Right lobe of liver (tissue), 6 donors: ENCODE data around the gene KCNK4. TPM values are rescaled to one million over a fixed set of nuclear protein-coding genes. Genes with fewer than 3 reads are reported as not detected.
A peak's percentile ranks its signal among the peaks of the same experiment; 100 is the strongest.

Experiments used
- ATAC-seq, 4 donors: fragments of 200-7000 bp; cut with Tn5 transposase; one replicate each; pipeline ENCODE4 v1.9.1; 2020; ENCODE audit warnings: mild to moderate bottlenecking in 4 of 4, moderate library complexity in 4 of 4
- DNase-seq, 3 donors: peaks; one replicate each; pipeline ENCODE4 v3.0.0-alpha.2; 2020
- H3K27ac ChIP-seq, 3 donors: fragments of 200-600 bp; one replicate each; pipeline ENCODE4 v1.8.0; 2022
- H3K27me3 ChIP-seq, 2 donors: fragments of 200-600 bp; one replicate each; pipeline ENCODE4 v1.8.0; 2022
- H3K36me3 ChIP-seq, 4 donors: fragments of 200-600 bp; sonication (generic) in 1 of 4; one replicate each; pipeline versions ENCODE4 v1.5.1 to v1.8.0; 2017 to 2022; ENCODE audit warnings: control low read depth in 1 of 4
- H3K4me1 ChIP-seq, 4 donors: fragments of 200-600 bp; sonication (generic) in 1 of 4; one replicate each; pipeline versions ENCODE4 v1.5.1 to v1.8.0; 2017 to 2022; ENCODE audit warnings: control low read depth in 1 of 4
- H3K4me3 ChIP-seq, 3 donors: fragments of 200-600 bp; one replicate each; pipeline ENCODE4 v1.8.0; 2022
- H3K9me3 ChIP-seq, 4 donors: fragments of 200-600 bp; sonication (generic) in 1 of 4; one replicate each; pipeline versions ENCODE4 v1.5.1 to v1.8.0; 2017 to 2022; ENCODE audit warnings: control low read depth in 1 of 4
- POLR2A ChIP-seq: fragments of 450-650 bp; IDR thresholded peaks from one replicate; pipeline ENCODE4 v1.6.1; 2017; ENCODE audit warnings: antibody characterized with exemption, mild to moderate bottlenecking
- WGBS: methylation state at CpG from one replicate; pipeline ENCODE4 v1.1.6; 2018; ENCODE audit warnings: low coverage, low lambda C conversion rate; ENCODE audit not compliant: insufficient coverage; ENCODE audit errors: missing lambda C conversion rate; 5-methylcytosine and 5-hydroxymethylcytosine counted together
- intact Hi-C, 2 donors: fragments of 100-400 bp; cut with DNase I; formaldehyde crosslinking; loops; one replicate each; pipeline versions ENCODE4 v1.11.2 to v1.14.1; 2022
- total RNA-seq, 6 experiments: library from RNA; depleted of rRNA in 2 of 6; stranded (reverse); fragments of >200 nt in 2 of 6; fragmentation: NEBNext Ultra II Directional in 3 of 6; extraction: Animal tissue kit (Norgen Biotek cat#: 25700) in 3 of 6; gene quantifications; one replicate each; pipeline versions ENCODE4 v1.1.0 to v1.2.4, GENCODE V29; 2016 to 2023
- TF ChIP-seq, protein P1 (sequence below), 4 donors: fragments of 200-600 bp in 3 of 4; fragments of 450-650 bp in 1 of 4; IDR thresholded peaks; one replicate each; pipeline versions ENCODE4 v1.5.1 to v1.8.0; 2016 to 2022; ENCODE audit warnings: antibody characterized with exemption in 4 of 4, mild to moderate bottlenecking in 2 of 4
- donor health status: DM: no; HTN: yes; CAD: no.
- donor health status: DM: no; HTN: no; CAD: no.
- donor health status: DM: no; HTN: no; CAD: no.
- donor health status: DM: no; HTN: yes; CAD: no.
- donor health status: DM: no; HTN: yes; CAD: no.

KCNK4 gene
- total RNA-seq, 6 experiments from 2014 or later, result not detected

- ATAC-seq, result no peak
- intact Hi-C loops, result no loop called here
- Histone ChIP-seq H3K4me1 (peaks cover 0 to 15% (median 7%) of the 10 kb centered on the region in 4 donors), H3K27ac (peak overlapping the region in 2 of 3 donors; percentile 97 to 99), H3K9me3 (no peaks in the 10 kb centered on the region), H3K27me3 (no peaks in the 10 kb centered on the region), H3K36me3 (peaks cover 0 to 16% (median 8%) of the 10 kb centered on the region in 4 donors), H3K4me3 (peak overlapping the region; percentile 86 to 94 (median 93))
- TF ChIP-seq, protein P1, sequence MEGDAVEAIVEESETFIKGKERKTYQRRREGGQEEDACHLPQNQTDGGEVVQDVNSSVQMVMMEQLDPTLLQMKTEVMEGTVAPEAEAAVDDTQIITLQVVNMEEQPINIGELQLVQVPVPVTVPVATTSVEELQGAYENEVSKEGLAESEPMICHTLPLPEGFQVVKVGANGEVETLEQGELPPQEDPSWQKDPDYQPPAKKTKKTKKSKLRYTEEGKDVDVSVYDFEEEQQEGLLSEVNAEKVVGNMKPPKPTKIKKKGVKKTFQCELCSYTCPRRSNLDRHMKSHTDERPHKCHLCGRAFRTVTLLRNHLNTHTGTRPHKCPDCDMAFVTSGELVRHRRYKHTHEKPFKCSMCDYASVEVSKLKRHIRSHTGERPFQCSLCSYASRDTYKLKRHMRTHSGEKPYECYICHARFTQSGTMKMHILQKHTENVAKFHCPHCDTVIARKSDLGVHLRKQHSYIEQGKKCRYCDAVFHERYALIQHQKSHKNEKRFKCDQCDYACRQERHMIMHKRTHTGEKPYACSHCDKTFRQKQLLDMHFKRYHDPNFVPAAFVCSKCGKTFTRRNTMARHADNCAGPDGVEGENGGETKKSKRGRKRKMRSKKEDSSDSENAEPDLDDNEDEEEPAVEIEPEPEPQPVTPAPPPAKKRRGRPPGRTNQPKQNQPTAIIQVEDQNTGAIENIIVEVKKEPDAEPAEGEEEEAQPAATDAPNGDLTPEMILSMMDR (IDR thresholded peaks at IDR 0.05), result no peak
- TF ChIP-seq POLR2A, result no peak
- 16% methylated on average over 18 of the region's 19 CpGs for WGBS
- peak in 1 of 3 donors; percentile 59 for DNase-seq
These were observed 28.0 kb downstream of the KCNK4 start for GRCh38 chr11:64318766-64319761.

GRCh38 chr11:64320556-64320955 lies 29.5 kb downstream of the KCNK4 start:
- Histone ChIP-seq H3K4me1 (peaks cover 0 to 15% (median 7%) of the 10 kb centered on the region in 4 donors), H3K9me3 (no peaks in the 10 kb centered on the region), H3K27ac (no peak overlapping the region), H3K36me3 (peaks cover 0 to 1% (median under 1%) of the 10 kb centered on the region in 4 donors), H3K27me3 (no peaks in the 10 kb centered on the region), H3K4me3 (no peak overlapping the region)
- TF ChIP-seq POLR2A, result no peak
- TF ChIP-seq, protein P1 (IDR thresholded peaks at IDR 0.05), result no peak
- ATAC-seq, result no peak
- no peak for DNase-seq
- 93% methylated on average over 6 of the region's 7 CpGs for WGBS
- intact Hi-C loops, result no loop called here

GRCh38 chr11:64321026-64321425 lies 29.9 kb downstream of the KCNK4 start:
- Histone ChIP-seq H3K27me3 (no peaks in the 10 kb centered on the region), H3K27ac (no peak overlapping the region), H3K4me3 (no peak overlapping the region), H3K4me1 (peaks cover 0 to 13% (median 7%) of the 10 kb centered on the region in 4 donors), H3K36me3 (no peaks in the 10 kb centered on the region), H3K9me3 (no peaks in the 10 kb centered on the region)
- 91% methylated on average over 5 of the region's 5 CpGs for WGBS
- ATAC-seq, result no peak
- intact Hi-C loops, result no loop called here
- TF ChIP-seq, protein P1 (IDR thresholded peaks at IDR 0.05), result no peak
- TF ChIP-seq POLR2A, result no peak
- no peak for DNase-seq

DNA sequence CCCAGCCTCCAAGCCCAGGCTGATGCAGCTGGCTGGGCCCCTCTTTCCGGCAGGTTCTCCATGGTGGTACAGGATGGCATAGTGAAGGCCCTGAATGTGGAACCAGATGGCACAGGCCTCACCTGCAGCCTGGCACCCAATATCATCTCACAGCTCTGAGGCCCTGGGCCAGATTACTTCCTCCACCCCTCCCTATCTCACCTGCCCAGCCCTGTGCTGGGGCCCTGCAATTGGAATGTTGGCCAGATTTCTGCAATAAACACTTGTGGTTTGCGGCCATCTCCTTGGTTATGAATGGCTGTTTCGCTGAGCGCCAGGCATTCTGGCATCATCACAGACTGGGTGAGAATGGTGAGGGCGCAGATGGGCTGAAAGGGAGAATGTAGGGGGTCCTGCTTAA lies 30.4 kb downstream of the KCNK4 start:
- Histone ChIP-seq H3K36me3 (no peaks in the 10 kb centered on the region), H3K4me3 (no peak overlapping the region), H3K27me3 (no peaks in the 10 kb centered on the region), H3K27ac (no peak overlapping the region), H3K4me1 (peaks cover 0 to 8% (median 4%) of the 10 kb centered on the region in 4 donors), H3K9me3 (no peaks in the 10 kb centered on the region)
- 89% methylated on average over 4 of the region's 5 CpGs for WGBS
- ATAC-seq, result no peak
- DNase-seq, result no peak
- TF ChIP-seq, protein P1 (IDR thresholded peaks at IDR 0.05), result no peak
- no peak for TF ChIP-seq POLR2A
- intact Hi-C loops, result no loop called here
